ENCODE results near the gene TMEM31. TPM values are rescaled to one million over a fixed set of nuclear protein-coding genes. Genes with fewer than 3 reads are reported as not detected.

Gene TMEM31, protein sequence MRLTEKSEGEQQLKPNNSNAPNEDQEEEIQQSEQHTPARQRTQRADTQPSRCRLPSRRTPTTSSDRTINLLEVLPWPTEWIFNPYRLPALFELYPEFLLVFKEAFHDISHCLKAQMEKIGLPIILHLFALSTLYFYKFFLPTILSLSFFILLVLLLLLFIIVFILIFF
- total RNA-seq: not detected in 2 replicates

GRCh38 chrX:103710609-103711008, at the start of gene TMEM31:
Gene TMEM31 (plus strand): TSS chrX:103710909. CDS start chrX:103712259, 1,350 bp downstream.
- no peak for TF ChIP-seq CTCF (IDR thresholded peaks at IDR 0.05; ENCODE audit: extremely low read depth, low read depth, low read length)
- Histone ChIP-seq H3K79me2 (ENCODE audit: insufficient read depth, low read length) (no peaks in the 10 kb centered on the region), H3K4me3 (ENCODE audit: insufficient read depth, low read length) (no peak within 1 kb of the TSS), H3K27ac (ENCODE audit: low read depth, low read length) (no peak within 1 kb of the TSS), H4K20me1 (ENCODE audit: insufficient read depth, low read length) (no peaks in the 10 kb centered on the region), H2AFZ (ENCODE audit: low read length) (peak within 1 kb of the TSS; percentile 22), H3K36me3 (ENCODE audit: insufficient read depth, low read length) (no peaks in the 10 kb centered on the region), H3K27me3 (ENCODE audit: insufficient read depth, low read length) (peaks cover 6% of the 10 kb centered on the region), H3K4me1 (ENCODE audit: insufficient read depth, low read length) (no peaks in the 10 kb centered on the region), H3K4me2 (ENCODE audit: insufficient read depth, low read length) (no peak within 1 kb of the TSS), H3K9me3 (ENCODE audit: low read depth, low read length) (no peaks in the 10 kb centered on the region)
- DNase-seq (ENCODE audit: insufficient read length, low spot score, missing footprints): no peak

- H4K20me1 ChIP-seq (ENCODE audit: insufficient read depth, low read length): peaks cover 2% of the 10 kb centered on the region
- DNase-seq (ENCODE audit: insufficient read length, low spot score, missing footprints): no peak
- H3K79me2 ChIP-seq (ENCODE audit: insufficient read depth, low read length): no peaks in the 10 kb centered on the region
- no peaks in the 10 kb centered on the region for H3K9me3 ChIP-seq (ENCODE audit: low read depth, low read length)
- no peaks in the 10 kb centered on the region for H3K4me1 ChIP-seq (ENCODE audit: insufficient read depth, low read length)
- H3K27ac ChIP-seq (ENCODE audit: low read depth, low read length): no peak overlapping the region
- H3K4me3 ChIP-seq (ENCODE audit: insufficient read depth, low read length): peak overlapping the region; percentile 19
- no peaks in the 10 kb centered on the region for H3K36me3 ChIP-seq (ENCODE audit: insufficient read depth, low read length)
- H2AFZ ChIP-seq (ENCODE audit: low read length): peak overlapping the region; percentile 13
- TF ChIP-seq CTCF (IDR thresholded peaks at IDR 0.05; ENCODE audit: extremely low read depth, low read depth, low read length): no peak
- peak overlapping the region; percentile 11 for H3K4me2 ChIP-seq (ENCODE audit: insufficient read depth, low read length)
- H3K27me3 ChIP-seq (ENCODE audit: insufficient read depth, low read length): peaks cover 12% of the 10 kb centered on the region
These were observed 46.5 kb upstream of the TMEM31 start for GRCh38 chrX:103663981-103664762.

DNA sequence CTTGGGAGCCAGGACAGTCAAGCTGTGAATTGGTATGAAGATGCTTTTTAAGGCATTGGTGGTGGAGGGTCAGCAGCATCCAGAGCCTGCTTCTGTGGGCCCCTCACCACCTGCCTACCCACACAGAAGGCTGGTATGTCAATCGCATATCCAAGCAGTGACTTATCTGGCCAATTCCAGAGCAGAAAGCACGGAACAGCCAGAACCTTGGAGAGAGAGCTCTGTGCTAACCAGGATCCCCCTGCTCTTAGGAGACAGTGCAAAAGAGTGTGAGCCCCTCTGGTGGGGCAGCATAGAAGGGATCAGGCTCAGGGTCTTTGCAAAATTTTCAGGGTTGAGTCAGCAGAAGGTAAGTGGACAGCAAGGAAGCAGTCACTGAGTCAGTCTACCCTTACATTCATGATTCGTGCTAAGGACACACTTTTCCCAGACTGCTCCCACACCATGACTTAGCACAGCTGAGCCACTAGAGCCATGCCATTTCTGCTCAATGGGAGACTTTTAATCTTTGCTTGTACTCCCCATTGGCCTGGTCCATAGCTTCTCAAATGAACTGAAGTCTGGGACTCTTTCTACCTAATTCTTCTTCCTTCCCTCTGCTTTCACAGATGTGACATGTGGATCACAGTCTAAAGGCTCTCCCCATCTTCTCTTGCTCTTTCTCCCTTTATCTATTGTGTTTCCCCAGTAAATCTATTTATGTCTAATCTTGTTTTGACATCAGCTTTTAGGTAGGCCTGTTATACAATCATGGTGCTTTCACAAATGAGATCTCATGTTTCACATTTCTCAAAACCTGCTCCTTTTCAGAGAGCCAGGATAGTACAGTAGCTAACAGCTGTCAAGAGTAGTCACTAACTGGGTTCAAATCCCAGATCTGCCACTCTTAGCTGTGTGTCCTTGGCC, 44.3 kb upstream of the TMEM31 start:
- H3K79me2 ChIP-seq (ENCODE audit: insufficient read depth, low read length): no peaks in the 10 kb centered on the region
- peaks cover 2% of the 10 kb centered on the region for H4K20me1 ChIP-seq (ENCODE audit: insufficient read depth, low read length)
- no peak overlapping the region for H3K4me3 ChIP-seq (ENCODE audit: insufficient read depth, low read length)
- H2AFZ ChIP-seq (ENCODE audit: low read length): no peak overlapping the region
- H3K4me2 ChIP-seq (ENCODE audit: insufficient read depth, low read length): no peak overlapping the region
- no peak for TF ChIP-seq CTCF (IDR thresholded peaks at IDR 0.05; ENCODE audit: extremely low read depth, low read depth, low read length)
- no peak overlapping the region for H3K27ac ChIP-seq (ENCODE audit: low read depth, low read length)
- no peak for DNase-seq (ENCODE audit: insufficient read length, low spot score, missing footprints)
- H3K4me1 ChIP-seq (ENCODE audit: insufficient read depth, low read length): no peaks in the 10 kb centered on the region
- H3K9me3 ChIP-seq (ENCODE audit: low read depth, low read length): no peaks in the 10 kb centered on the region
- H3K36me3 ChIP-seq (ENCODE audit: insufficient read depth, low read length): no peaks in the 10 kb centered on the region
- peaks cover 14% of the 10 kb centered on the region for H3K27me3 ChIP-seq (ENCODE audit: insufficient read depth, low read length)
